Measurements from ENCODE around the gene MLIP.

DNA sequence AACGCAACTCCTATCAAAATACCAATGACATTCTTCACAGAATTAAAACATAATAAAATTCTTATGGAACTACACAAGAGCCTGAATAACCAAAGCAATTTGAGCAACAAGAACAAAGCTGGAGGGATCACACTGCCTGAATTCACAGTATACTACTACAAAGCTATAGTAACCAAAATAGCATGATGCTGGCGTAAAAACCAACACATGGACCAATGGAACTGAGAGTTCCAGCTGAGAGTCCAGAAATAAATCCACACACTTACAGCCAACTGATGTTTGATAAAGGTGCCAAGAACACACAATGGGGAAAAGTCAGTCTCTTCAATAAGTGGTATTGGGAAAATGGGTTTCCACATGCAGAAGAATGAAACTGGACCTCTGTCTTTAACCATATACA, 6.9 kb downstream of the MLIP start:
- TF ChIP-seq EZH2 (IDR thresholded peaks at IDR 0.05; ENCODE audit: insufficient read depth, poor library complexity, severe bottlenecking): no peak
- TF ChIP-seq EZH2phosphoT487 (IDR thresholded peaks at IDR 0.05; ENCODE audit: insufficient read depth, low read depth): no peak
